ENCODE measurements around the gene MAP3K4.

Gene MAP3K4

GRCh38 chr6:161151660-161152526, 160.3 kb downstream of the MAP3K4 start:
- no peak for DNase-seq

GRCh38 chr6:161152527-161152862, 160.9 kb downstream of the MAP3K4 start:
- no peak for DNase-seq

GRCh38 chr6:161152907-161153662, 161.5 kb downstream of the MAP3K4 start:
- DNase-seq, result no peak

- DNase-seq, result no peak
Observed at GRCh38 chr6:161153725-161154124, 162.2 kb downstream of the MAP3K4 start.

- DNase-seq, result no peak
Observed at GRCh38 chr6:161154796-161155335, 163.3 kb downstream of the MAP3K4 start.

GRCh38 chr6:161161121-161161520, 169.6 kb downstream of the MAP3K4 start:
- DNase-seq, result no peak

GRCh38 chr6:161161889-161162624, 170.5 kb downstream of the MAP3K4 start:
- no peak for DNase-seq

GRCh38 chr6:161162722-161163121, 171.2 kb downstream of the MAP3K4 start:
- DNase-seq, result no peak

GRCh38 chr6:161163466-161164181, 172.1 kb downstream of the MAP3K4 start:
- no peak for DNase-seq

- DNase-seq, result no peak
Observed at GRCh38 chr6:161164182-161164625, 172.6 kb downstream of the MAP3K4 start.

- no peak for DNase-seq
Observed at GRCh38 chr6:161166176-161166575, 174.6 kb downstream of the MAP3K4 start.

GRCh38 chr6:161166677-161167076, 175.1 kb downstream of the MAP3K4 start:
- DNase-seq, result no peak
